CD4-positive, alpha-beta T cell treated with Interleukin-2 at 100 ng/mL for 4 hours (primary cell): ENCODE measurements around the gene DBNDD1.
"Not testable (repeated sequence)": the region's sequence is repeated elsewhere in the genome, so short reads cannot be mapped to it uniquely, and the experiment has no call there.

Experiments used
- DNase-seq: peaks from one replicate; pipeline ENCODE4 v3.0.0-alpha.2; 2020; ENCODE audit warnings: low spot score

DBNDD1 gene

GRCh38 chr16:89988951-89989350 is 30.3 kb downstream of the DBNDD1 start:
- no peak for DNase-seq

- DNase-seq: no peak
Measured at GRCh38 chr16:89987169-89987568, 32.1 kb downstream of the DBNDD1 start.

- no peak for DNase-seq
Measured at GRCh38 chr16:89986600-89986999, 32.7 kb downstream of the DBNDD1 start.

- DNase-seq: no peak
Measured at GRCh38 chr16:89985219-89985618, 34.0 kb downstream of the DBNDD1 start.

- DNase-seq: no peak
Measured at GRCh38 chr16:89984216-89984615, 35.0 kb downstream of the DBNDD1 start.

- no peak for DNase-seq
Measured at GRCh38 chr16:89983536-89983935, 35.7 kb downstream of the DBNDD1 start.

GRCh38 chr16:89982318-89982717 is 36.9 kb downstream of the DBNDD1 start:
- no peak for DNase-seq

- no peak for DNase-seq
Measured at GRCh38 chr16:89981414-89981813, 37.8 kb downstream of the DBNDD1 start.

GRCh38 chr16:89974870-89975269 is 44.4 kb downstream of the DBNDD1 start:
- no peak for DNase-seq

GRCh38 chr16:89973654-89974335 is 45.5 kb downstream of the DBNDD1 start:
- DNase-seq: no peak

- no peak for DNase-seq
Measured at GRCh38 chr16:89973235-89973634, 46.0 kb downstream of the DBNDD1 start.

- peak; percentile 91 for DNase-seq
Measured at GRCh38 chr16:89972244-89973234, 46.7 kb downstream of the DBNDD1 start.

GRCh38 chr16:89971495-89972243 is 47.6 kb downstream of the DBNDD1 start:
- no peak for DNase-seq

- DNase-seq: no peak
Measured at GRCh38 chr16:89969741-89970410, 49.4 kb downstream of the DBNDD1 start.

GRCh38 chr16:89968074-89968473 is 51.2 kb downstream of the DBNDD1 start:
- DNase-seq: not testable (repeated sequence)

GRCh38 chr16:89967436-89967835 is 51.8 kb downstream of the DBNDD1 start:
- not testable (repeated sequence) for DNase-seq

GRCh38 chr16:89966756-89967155 is 52.5 kb downstream of the DBNDD1 start:
- DNase-seq: no peak

GRCh38 chr16:89965447-89966225 is 53.6 kb downstream of the DBNDD1 start:
- no peak for DNase-seq

GRCh38 chr16:89964201-89964600 is 55.1 kb downstream of the DBNDD1 start:
- DNase-seq: no peak

GRCh38 chr16:89962754-89963498 is 56.3 kb downstream of the DBNDD1 start:
- DNase-seq: no peak
